H9 (cell line): Measurements from ENCODE around the gene KCNN3. TPM values are rescaled to one million over a fixed set of nuclear protein-coding genes. Genes with fewer than 3 reads are reported as not detected.

ENCODE experiments used
- DNase-seq: peaks from one replicate; pipeline ENCODE4 v3.0.0-alpha.2; 2017
- H2AFZ ChIP-seq: one replicate; pipeline ENCODE4 v1.6.1; 2013; ENCODE audit warnings: mild to moderate bottlenecking, low read length, control low read depth, moderate library complexity
- H2AK5ac ChIP-seq: 2 replicates; pipeline ENCODE4 v1.6.1; 2013; ENCODE audit warnings: low read length, control low read depth, mixed read lengths; ENCODE audit not compliant: insufficient read length
- H2BK120ac ChIP-seq: one replicate; pipeline ENCODE4 v1.6.1; 2013; ENCODE audit warnings: low read depth, mild to moderate bottlenecking, low read length, control low read depth, inconsistent platforms; ENCODE audit not compliant: poor library complexity, severe bottlenecking
- H2BK12ac ChIP-seq: 2 replicates; pipeline ENCODE4 v1.6.1; 2013; ENCODE audit warnings: low read length, control low read depth, mixed read lengths, low read depth; ENCODE audit not compliant: insufficient read length
- H2BK15ac ChIP-seq: 2 replicates; pipeline ENCODE4 v1.6.1; 2013; ENCODE audit warnings: low read depth, low read length, control low read depth
- H2BK20ac ChIP-seq: one replicate; pipeline ENCODE4 v1.6.1; 2013; ENCODE audit warnings: low read depth, mild to moderate bottlenecking, low read length, control low read depth, inconsistent platforms; ENCODE audit not compliant: poor library complexity, severe bottlenecking
- H2BK5ac ChIP-seq: 2 replicates; pipeline ENCODE4 v1.6.1; 2013; ENCODE audit warnings: low read length, control low read depth, mixed read lengths; ENCODE audit not compliant: insufficient read length
- H3K14ac ChIP-seq: 2 replicates; pipeline ENCODE4 v1.6.1; 2013; ENCODE audit warnings: low read length, control low read depth; ENCODE audit not compliant: insufficient read depth
- H3K18ac ChIP-seq: 2 replicates; pipeline ENCODE4 v1.6.1; 2013; ENCODE audit warnings: low read depth, mild to moderate bottlenecking, mixed read lengths, low read length, control low read depth; ENCODE audit not compliant: insufficient read length
- H3K23ac ChIP-seq: 2 replicates; pipeline ENCODE4 v1.6.1; 2013; ENCODE audit warnings: low read length, control low read depth, mixed read lengths, low read depth; ENCODE audit not compliant: insufficient read length
- H3K23me2 ChIP-seq: 2 replicates; pipeline ENCODE4 v1.6.1; 2013; ENCODE audit warnings: low read depth, mild to moderate bottlenecking, mixed read lengths, low read length, control low read depth; ENCODE audit not compliant: insufficient read length, poor library complexity, severe bottlenecking
- H3K27ac ChIP-seq: 2 replicates; pipeline ENCODE4 v1.5.1; 2013; ENCODE audit warnings: low read length, control low read depth, mixed read lengths, low read depth; ENCODE audit not compliant: insufficient read length
- H3K27me3 ChIP-seq: 2 replicates; pipeline ENCODE4 v1.6.1; 2013; ENCODE audit warnings: low read length, control low read depth, inconsistent platforms; ENCODE audit not compliant: insufficient read depth
- H3K4ac ChIP-seq: 2 replicates; pipeline ENCODE4 v1.6.1; 2013; ENCODE audit warnings: low read depth, mild to moderate bottlenecking, control low read depth, inconsistent platforms, low read length, moderate library complexity
- H3K4me1 ChIP-seq: 2 replicates; pipeline ENCODE4 v1.6.1; 2013; ENCODE audit warnings: low read length, control low read depth, inconsistent platforms; ENCODE audit not compliant: insufficient read depth
- H3K4me2 ChIP-seq: 2 replicates; pipeline ENCODE4 v1.6.1; 2013; ENCODE audit warnings: low read length, control low read depth, mixed read lengths; ENCODE audit not compliant: insufficient read length, insufficient read depth
- H3K56ac ChIP-seq: 2 replicates; pipeline ENCODE4 v1.6.1; 2013; ENCODE audit warnings: low read depth, mild to moderate bottlenecking, mixed read lengths, low read length, control low read depth; ENCODE audit not compliant: insufficient read length
- H3K79me1 ChIP-seq: 2 replicates; pipeline ENCODE4 v1.6.1; 2013; ENCODE audit warnings: low read depth, mild to moderate bottlenecking, moderate library complexity, low read length, control low read depth, inconsistent platforms; ENCODE audit not compliant: insufficient read depth, poor library complexity, severe bottlenecking
- H3K79me2 ChIP-seq: 2 replicates; pipeline ENCODE4 v1.6.1; 2013; ENCODE audit warnings: low read length, control low read depth, inconsistent platforms; ENCODE audit not compliant: insufficient read depth
- H3K9ac ChIP-seq: 2 replicates; pipeline ENCODE4 v1.6.1; 2013; ENCODE audit warnings: low read length, control low read depth, mixed read lengths; ENCODE audit not compliant: insufficient read length; ENCODE audit errors: extremely low read depth
- H3K9me3 ChIP-seq: one replicate; pipeline ENCODE4 v1.6.1; 2013; ENCODE audit warnings: low read depth, low read length, inconsistent platforms; ENCODE audit not compliant: control insufficient read depth
- H3T11ph ChIP-seq: one replicate; pipeline ENCODE4 v1.6.1; 2013; ENCODE audit warnings: mild to moderate bottlenecking, low read length, control low read depth, inconsistent platforms
- H4K20me1 ChIP-seq: one replicate; pipeline ENCODE4 v1.6.1; 2013; ENCODE audit not compliant: control insufficient read depth, insufficient read length, insufficient read depth
- H4K5ac ChIP-seq: 2 replicates; pipeline ENCODE4 v1.6.1; 2013; ENCODE audit warnings: low read depth, mild to moderate bottlenecking, mixed read lengths, low read length, control low read depth; ENCODE audit not compliant: insufficient read length
- H4K8ac ChIP-seq: replicated peaks from 2 replicates; pipeline ENCODE4 v1.6.1; 2013; ENCODE audit warnings: low read length, control low read depth, mixed read lengths, low read depth; ENCODE audit not compliant: insufficient read length
- H4K91ac ChIP-seq: 2 replicates; pipeline ENCODE4 v1.6.1; 2013; ENCODE audit warnings: low read depth, mild to moderate bottlenecking, moderate library complexity, mixed read lengths, low read length, control low read depth; ENCODE audit not compliant: insufficient read length
- H3K27ac Mint-ChIP-seq, 3 experiments: 2 replicates in 2 of 3; 3 replicates in 1 of 3; pipeline ENCODE4 v1.8.0; 2020 to 2021; ENCODE audit warnings: mixed read lengths in 3 of 3, mild to moderate bottlenecking in 1 of 3, moderate library complexity in 1 of 3
- H3K27me3 Mint-ChIP-seq: 2 replicates; pipeline ENCODE4 v1.8.0; 2021; ENCODE audit warnings: low read depth, mild to moderate bottlenecking, moderate library complexity, mixed read lengths
- H3K36me3 Mint-ChIP-seq, 3 experiments: 2 replicates in 2 of 3; 3 replicates in 1 of 3; pipeline ENCODE4 v1.8.0; 2020 to 2021; ENCODE audit warnings: low read depth in 3 of 3, mixed read lengths in 3 of 3; ENCODE audit not compliant: insufficient read depth in 1 of 3
- H3K4me1 Mint-ChIP-seq, 2 experiments: 2 replicates each; pipeline ENCODE4 v1.8.0; 2020; ENCODE audit warnings: mixed read lengths in 2 of 2
- H3K4me3 Mint-ChIP-seq, 2 experiments: 2 replicates in 1 of 2; 3 replicates in 1 of 2; pipeline ENCODE4 v1.8.0; 2020 to 2021; ENCODE audit warnings: mild to moderate bottlenecking in 2 of 2, mixed read lengths in 2 of 2, moderate library complexity in 1 of 2
- H3K9me3 Mint-ChIP-seq, 2 experiments: 2 replicates in 1 of 2; 3 replicates in 1 of 2; pipeline ENCODE4 v1.8.0; 2020; ENCODE audit warnings: mild to moderate bottlenecking in 2 of 2, mixed read lengths in 2 of 2, moderate library complexity in 1 of 2
- WGBS: extraction: QIAGEN DNeasy Blood & Tissue Kit; methylation state at CpG from one replicate; pipeline ENCODE4 v1.1.7; 2013; ENCODE audit warnings: missing lambda C conversion rate, low lambda C conversion rate, mixed read lengths; ENCODE audit not compliant: insufficient read length; ENCODE audit errors: extremely low coverage; 5-methylcytosine and 5-hydroxymethylcytosine counted together
- total RNA-seq: library from RNA; stranded (reverse); gene quantifications from 2 replicates; pipeline ENCODE4 v1.2.1, GENCODE V29; 2021
- TF ChIP-seq, protein P1 (sequence below): fragments of 200-600 bp; sonication (generic); conservative IDR thresholded peaks from 3 replicates; pipeline ENCODE4 v1.8.0; 2021; ENCODE audit warnings: antibody characterized with exemption, mild to moderate bottlenecking

The KCNN3 gene
- total RNA-seq, 1 experiment from 2014 or later = 0.83 TPM

GRCh38 chr1:154824179-154825000 is 45.7 kb downstream of the KCNN3 start:
- Histone ChIP-seq H3K4me1 (no peaks in the 10 kb centered on the region), H2BK120ac (no peak overlapping the region), H3K79me2 (no peaks in the 10 kb centered on the region), H2BK5ac (no peak overlapping the region), H2AK5ac (no peak overlapping the region), H3K23me2 (no peaks in the 10 kb centered on the region), H4K91ac (no peak overlapping the region), H4K20me1 (no peaks in the 10 kb centered on the region), H3K9ac (no peak overlapping the region), H3K27ac (no peak overlapping the region), H2BK12ac (no peak overlapping the region), H3K27me3 (no peaks in the 10 kb centered on the region), H3K9me3 (no peaks in the 10 kb centered on the region), H3K4me2 (no peak overlapping the region), H4K8ac (no peak overlapping the region), H3K4ac (no peak overlapping the region), H4K5ac (no peak overlapping the region), H2BK20ac (no peak overlapping the region), H3K79me1 (no peaks in the 10 kb centered on the region), H3T11ph (no peak overlapping the region), H3K14ac (no peak overlapping the region), H3K23ac (no peak overlapping the region), H2AFZ (no peak overlapping the region), H2BK15ac (no peak overlapping the region), H3K56ac (no peak overlapping the region), H3K18ac (no peak overlapping the region)
- H3K4me1 Mint-ChIP-seq = peaks cover 13 to 17% of the 10 kb centered on the region in 2 experiments
- H3K36me3 Mint-ChIP-seq = no peaks in the 10 kb centered on the region
- no peak for DNase-seq
- no peak overlapping the region for H3K4me3 Mint-ChIP-seq
- no CpG with 5 or more reads among the region's 5 CpGs for WGBS
- H3K27ac Mint-ChIP-seq = no peak overlapping the region
- TF ChIP-seq, protein P1, sequence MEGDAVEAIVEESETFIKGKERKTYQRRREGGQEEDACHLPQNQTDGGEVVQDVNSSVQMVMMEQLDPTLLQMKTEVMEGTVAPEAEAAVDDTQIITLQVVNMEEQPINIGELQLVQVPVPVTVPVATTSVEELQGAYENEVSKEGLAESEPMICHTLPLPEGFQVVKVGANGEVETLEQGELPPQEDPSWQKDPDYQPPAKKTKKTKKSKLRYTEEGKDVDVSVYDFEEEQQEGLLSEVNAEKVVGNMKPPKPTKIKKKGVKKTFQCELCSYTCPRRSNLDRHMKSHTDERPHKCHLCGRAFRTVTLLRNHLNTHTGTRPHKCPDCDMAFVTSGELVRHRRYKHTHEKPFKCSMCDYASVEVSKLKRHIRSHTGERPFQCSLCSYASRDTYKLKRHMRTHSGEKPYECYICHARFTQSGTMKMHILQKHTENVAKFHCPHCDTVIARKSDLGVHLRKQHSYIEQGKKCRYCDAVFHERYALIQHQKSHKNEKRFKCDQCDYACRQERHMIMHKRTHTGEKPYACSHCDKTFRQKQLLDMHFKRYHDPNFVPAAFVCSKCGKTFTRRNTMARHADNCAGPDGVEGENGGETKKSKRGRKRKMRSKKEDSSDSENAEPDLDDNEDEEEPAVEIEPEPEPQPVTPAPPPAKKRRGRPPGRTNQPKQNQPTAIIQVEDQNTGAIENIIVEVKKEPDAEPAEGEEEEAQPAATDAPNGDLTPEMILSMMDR = no peak
- no peaks in the 10 kb centered on the region for H3K9me3 Mint-ChIP-seq
- peaks cover 2% of the 10 kb centered on the region for H3K27me3 Mint-ChIP-seq
